ENCODE results near the gene KLHL33.

KLHL33 gene

DNA sequence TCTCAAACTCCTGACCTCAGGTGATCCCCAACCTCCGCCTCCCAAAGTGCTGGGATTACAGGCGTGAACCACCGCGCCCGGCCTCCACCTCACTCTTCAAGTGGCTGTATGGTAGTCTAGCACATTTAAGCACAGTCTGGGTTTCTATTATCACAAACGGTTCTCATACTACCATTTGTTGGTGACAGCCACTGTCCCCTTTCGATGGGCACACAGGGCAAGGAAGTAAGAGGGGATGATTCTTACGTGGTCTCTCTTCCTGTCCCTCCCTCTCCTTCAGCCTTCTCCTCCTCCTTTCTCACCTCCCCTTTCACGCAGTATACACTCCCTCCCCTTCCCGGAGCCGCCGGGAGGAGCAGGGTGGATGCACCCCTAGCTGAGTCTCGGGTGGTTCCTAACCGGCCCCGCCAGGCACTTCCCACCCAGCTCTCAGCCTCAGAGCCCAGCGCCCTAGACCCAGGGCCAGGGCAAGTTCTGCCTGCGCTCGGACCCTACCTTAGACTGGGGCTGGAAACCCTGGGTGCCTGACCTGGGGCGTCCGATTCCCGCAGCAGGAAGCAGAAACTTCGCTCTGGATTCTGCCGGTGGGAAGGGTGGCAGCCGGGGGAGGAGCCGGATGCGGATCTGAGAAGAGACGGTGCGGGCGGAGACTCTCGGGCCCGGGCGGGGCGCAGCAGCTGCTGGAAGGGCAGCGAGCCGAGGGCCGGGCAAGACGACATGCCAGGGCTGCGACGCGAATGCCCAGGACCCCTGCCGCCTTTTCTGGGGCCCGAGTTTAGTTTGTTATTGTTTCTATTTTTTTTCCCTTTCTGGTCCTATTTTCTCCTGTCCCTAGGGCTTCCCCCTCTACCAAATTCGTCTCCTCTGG lies 22.9 kb downstream of the KLHL33 start, which contains the start of gene TEP1:
TSS of gene TEP1 (minus strand) at position 626 of the 868 bp plus-strand sequence. CDS start 5,062 bp downstream, outside the sequence.
- peak; percentile 64 for DNase-seq

GRCh38 chr14:20412411-20412810 lies 23.6 kb downstream of the KLHL33 start:
- no peak for DNase-seq

- DNase-seq: no peak
Measured at GRCh38 chr14:20409226-20409625, 26.7 kb downstream of the KLHL33 start.

DNA sequence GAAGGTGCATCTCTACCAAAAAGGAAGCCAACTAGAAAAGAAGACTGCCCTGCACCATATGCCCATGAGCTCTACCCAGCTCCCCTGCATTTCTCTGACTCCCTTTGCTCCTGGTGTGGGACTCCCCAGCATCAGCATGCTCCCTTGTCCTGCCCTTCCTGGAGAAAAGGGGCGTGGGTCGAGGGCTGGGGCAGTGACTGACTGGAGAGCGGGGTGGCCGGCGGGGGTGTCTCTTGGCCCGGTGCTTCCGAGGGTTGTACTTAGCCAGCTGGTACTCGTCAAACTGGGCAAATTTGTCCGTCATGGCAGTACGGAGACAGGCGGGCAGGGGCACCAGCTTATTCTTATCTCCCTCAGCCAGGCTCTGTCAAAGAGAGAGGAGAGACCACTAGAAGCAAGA lies 32.4 kb downstream of the KLHL33 start:
- no peak for DNase-seq

GRCh38 chr14:20400965-20401593 lies 34.9 kb downstream of the KLHL33 start:
- DNase-seq: no peak

DNA sequence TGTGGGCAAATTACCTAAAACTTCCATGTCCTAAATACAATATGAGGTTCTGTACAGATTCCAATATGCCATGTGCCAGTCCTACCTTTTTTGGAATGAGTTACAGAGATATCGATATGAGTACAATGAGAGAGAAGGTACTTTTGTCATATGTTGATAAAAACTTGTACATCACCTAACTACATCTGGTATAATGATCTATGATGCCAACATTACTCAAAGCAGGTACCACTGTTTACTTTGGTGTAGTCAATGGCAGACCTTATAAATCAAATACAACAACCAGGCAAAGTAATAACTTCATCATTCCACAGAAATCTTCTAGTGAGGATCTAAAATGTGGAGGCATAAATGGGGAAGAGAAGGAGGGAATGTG lies 35.4 kb downstream of the KLHL33 start:
- DNase-seq: no peak

DNA sequence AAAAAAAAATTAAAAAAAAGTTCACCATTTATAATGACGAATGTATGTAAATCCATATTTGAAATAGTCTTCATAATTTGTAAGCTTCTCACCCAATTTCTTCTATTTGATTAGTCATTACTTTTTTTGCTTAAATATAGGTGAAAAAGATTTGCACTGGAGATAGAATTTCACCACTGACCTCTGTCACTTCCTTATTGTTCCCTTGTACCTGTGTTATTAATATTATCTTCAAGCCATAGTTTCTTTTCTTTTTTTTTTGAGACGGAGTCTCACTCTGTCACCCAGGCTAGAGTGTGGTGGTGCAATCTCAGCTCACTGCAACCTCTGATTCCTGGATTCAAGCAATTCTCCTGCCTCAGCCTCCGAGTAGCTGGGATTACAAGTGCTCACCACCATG lies 38.5 kb downstream of the KLHL33 start:
- no peak for DNase-seq

DNA sequence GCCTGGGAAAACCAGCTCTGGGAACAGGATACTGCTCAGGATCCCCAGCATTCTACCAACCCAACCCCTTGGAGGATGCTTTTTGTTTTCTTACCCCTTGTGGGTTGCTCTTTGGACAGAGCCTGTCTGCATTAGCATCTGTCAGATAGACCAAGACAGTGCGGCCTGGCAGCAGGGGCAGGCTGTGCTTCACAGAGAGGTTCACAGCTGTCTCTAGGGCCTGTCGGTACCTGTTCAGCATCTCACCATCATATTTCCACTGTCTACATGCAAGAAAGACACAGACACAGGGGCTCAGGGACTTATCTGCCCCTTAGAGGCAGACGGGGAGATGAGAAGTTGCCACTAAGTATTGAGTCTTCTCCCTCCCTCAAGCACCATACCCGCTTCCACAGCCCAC lies 44.5 kb downstream of the KLHL33 start:
- no peak for DNase-seq

- DNase-seq: no peak
Measured at GRCh38 chr14:20388159-20388558, 47.8 kb downstream of the KLHL33 start.

DNA sequence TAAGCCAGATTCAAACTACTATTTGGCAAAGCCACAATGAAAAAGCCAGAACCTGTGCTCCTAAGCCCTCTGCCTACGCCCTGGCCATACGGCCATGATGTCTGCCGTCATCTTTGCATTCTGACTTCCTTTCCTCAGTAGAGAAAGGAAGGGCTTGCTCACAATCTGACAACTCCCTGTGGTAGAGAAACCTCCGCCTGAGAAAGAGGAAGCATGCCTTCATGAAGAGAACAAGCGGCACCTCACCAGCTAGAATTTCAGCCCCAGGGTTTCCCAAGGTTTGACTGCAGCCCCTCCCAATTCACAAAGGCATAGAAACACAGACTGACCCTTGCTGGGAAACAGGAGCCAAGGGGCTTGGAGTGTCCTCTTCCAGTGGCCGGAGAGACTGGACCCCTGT lies 48.4 kb downstream of the KLHL33 start:
- no peak for DNase-seq

- DNase-seq: no peak
Measured at GRCh38 chr14:20386276-20386855, 49.6 kb downstream of the KLHL33 start.

DNA sequence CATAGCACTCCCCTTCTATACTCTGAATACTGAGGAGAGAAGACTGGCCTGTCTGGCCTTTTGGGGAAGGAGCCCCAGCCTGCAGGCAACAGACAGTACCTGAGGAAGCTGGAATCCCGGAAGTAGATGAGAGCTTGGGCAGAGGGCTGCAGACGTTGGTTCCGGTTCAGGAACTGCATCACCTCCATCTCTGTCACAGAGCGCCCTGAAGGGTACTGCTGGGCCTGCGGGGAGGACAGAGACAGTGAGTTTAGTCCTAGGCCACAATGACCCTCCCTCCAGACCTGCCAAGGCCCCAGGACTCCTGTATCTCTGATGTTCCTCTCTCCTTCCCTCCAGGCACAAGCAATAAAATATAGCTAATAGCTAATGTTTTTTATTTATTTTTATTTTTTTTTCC lies 51.1 kb downstream of the KLHL33 start:
- DNase-seq: no peak

GRCh38 chr14:20384321-20384720 lies 51.6 kb downstream of the KLHL33 start:
- DNase-seq: no peak

GRCh38 chr14:20383636-20384035 lies 52.3 kb downstream of the KLHL33 start:
- DNase-seq: no peak

DNA sequence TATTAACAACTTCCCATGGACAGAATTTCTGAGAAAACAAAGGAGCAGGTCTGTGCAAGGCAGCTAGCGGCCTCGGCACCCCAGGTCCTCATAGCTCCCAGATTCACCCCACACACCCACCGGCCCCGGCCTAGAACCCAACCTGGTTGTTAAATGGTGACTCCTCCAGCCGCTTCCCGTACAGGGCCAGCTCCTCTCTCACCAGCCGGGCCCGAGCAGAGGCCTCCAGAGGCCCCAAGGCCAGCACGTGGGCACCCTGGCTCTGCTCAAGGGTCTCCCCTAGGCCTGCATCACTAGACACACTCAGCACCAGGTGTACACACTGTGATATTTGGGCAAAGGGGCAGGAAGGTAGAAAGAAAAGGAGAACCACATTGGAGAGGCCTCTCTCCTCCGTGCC lies 52.9 kb downstream of the KLHL33 start:
- no peak for DNase-seq

GRCh38 chr14:20382526-20382925 lies 53.4 kb downstream of the KLHL33 start:
- no peak for DNase-seq

GRCh38 chr14:20381341-20381740 lies 54.6 kb downstream of the KLHL33 start:
- no peak for DNase-seq

DNA sequence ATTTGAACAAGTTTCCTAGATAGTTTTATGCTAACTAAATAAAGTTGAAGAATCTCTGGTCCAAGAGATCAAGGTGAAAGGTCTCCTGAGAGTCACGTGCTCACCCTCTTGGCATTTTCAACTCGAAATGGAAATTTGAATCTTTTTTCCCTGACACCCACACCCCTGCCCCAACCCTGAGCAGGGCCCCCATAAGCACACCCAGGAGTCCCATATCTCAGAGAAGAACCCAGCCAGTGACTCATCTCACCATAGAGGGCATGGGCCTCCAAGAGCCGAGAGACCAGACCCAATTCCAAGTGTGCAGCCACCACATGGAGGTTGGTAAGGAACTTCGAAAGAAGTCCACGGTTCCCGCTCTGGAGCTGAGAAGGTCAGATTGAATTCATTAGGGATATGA lies 55.3 kb downstream of the KLHL33 start:
- DNase-seq: no peak

DNA sequence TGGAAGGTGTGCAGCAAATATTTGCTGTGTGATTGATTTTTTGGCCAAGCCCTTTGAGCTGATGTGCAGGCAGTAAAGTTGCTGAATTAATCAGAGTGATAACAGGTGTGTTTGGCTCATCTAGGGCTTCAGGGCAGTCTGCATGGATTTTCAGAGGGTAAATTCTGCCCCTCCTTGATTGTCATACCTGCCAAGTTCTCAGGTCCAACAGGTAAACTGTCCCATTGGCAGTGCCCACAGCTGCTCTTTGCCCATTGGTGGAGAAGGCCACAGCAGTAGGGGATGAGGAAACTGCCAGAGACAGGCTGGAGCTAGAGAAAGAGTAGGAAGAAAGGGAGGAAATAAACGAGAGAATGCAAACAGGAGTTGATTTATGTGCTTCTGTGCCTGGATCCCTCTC lies 56.2 kb downstream of the KLHL33 start:
- no peak for DNase-seq

DNA sequence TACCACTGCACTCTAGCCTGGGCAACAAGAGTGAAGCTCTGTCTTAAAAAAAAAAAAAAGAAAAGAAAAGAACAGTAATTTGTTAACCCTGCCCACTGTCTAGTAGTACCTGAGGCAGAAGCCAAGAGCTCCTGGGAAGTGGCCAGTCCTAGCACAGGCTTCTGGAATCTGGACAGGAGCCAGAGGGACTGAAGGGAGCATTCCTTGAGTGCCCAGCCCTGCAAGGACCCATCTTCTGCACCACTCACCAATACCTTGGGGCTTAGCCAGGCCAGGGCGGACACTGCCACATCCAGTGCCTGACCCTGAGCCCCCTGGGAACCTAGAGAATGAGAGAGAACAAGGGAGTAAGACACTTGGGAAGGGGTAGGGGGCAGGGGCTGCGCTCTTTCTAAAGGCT lies 58.8 kb downstream of the KLHL33 start:
- DNase-seq: no peak

- no peak for DNase-seq
Measured at GRCh38 chr14:20376071-20376588, 59.8 kb downstream of the KLHL33 start.
